ENCODE data around the gene TMEM52B. TPM values are rescaled to one million over a fixed set of nuclear protein-coding genes. Genes with fewer than 3 reads are reported as not detected.

Gene TMEM52B
- total and polyA plus RNA-seq, 9 of the 15 experiments (the other 6 are each of a cell fraction or from before 2014, with no cell fraction given) = not detected

- POLR2A ChIA-PET = no interaction called here
- H3K27ac ChIP-seq (ENCODE audit: extremely low read depth, low read depth, low read length) = no peak overlapping the region
- ATAC-seq (no peak), FAIRE-seq (no peak), DNase-seq (ENCODE audit: extremely low read depth in 1 of 4, low spot score in 3 of 4) (no peak)
- no TSS peak for BruUV-seq (replicated peaks)
- H3K4me3 ChIP-seq = no peak overlapping the region
- H3K9ac ChIP-seq (ENCODE audit: insufficient read depth in 1 of 2, low read depth in 2 of 2, low read length in 2 of 2) = no peak overlapping the region
- H3K27me3 ChIP-seq (ENCODE audit: control insufficient read depth in 2 of 2, insufficient read depth in 2 of 2, low read length in 2 of 2) = no peaks in the 10 kb centered on the region
- no peaks in the 10 kb centered on the region for H3K4me1 ChIP-seq (replicated peaks in 1 of 2; ENCODE audit: control insufficient read depth in 2 of 2, insufficient read depth in 2 of 2, low read length in 2 of 2)
- intact Hi-C loops (cut with micrococcal nuclease) (loop anchor here (2.0 to 10.0 kb wide), 3 partner anchors 100 to 520 kb away; no protein-coding TSS in a partner anchor), in situ Hi-C loops (cut with MboI) (loop anchor here (10.0 to 25.0 kb wide), 3 partner anchors 90 to 978 kb away; no protein-coding TSS in a partner anchor)
- no peaks in the 10 kb centered on the region for H3K9me1 ChIP-seq (ENCODE audit: control insufficient read depth, insufficient read depth, low read length)
- no peaks in the 10 kb centered on the region for H3K79me2 ChIP-seq (ENCODE audit: control insufficient read depth, insufficient read depth, low read length)
- CTCF ChIA-PET (ENCODE audit: low intra/inter-chr PET ratio) = interaction anchor here (2.3 kb wide), 1 partner anchor 328 kb away, joined by 14 read pairs; no protein-coding TSS in a partner anchor
- no peaks in the 10 kb centered on the region for H3K36me3 ChIP-seq (ENCODE audit: control insufficient read depth, insufficient read depth, low read length)
- no peak overlapping the region for H3K4me2 ChIP-seq (ENCODE audit: insufficient read depth, low read length)
- no peaks in the 10 kb centered on the region for H3K9me3 ChIP-seq (replicated peaks; ENCODE audit: control insufficient read depth, insufficient read depth, low read depth, low read length)
- no peaks in the 10 kb centered on the region for H4K20me1 ChIP-seq (replicated peaks; ENCODE audit: control insufficient read depth, insufficient read depth, low read length)
- H2AFZ ChIP-seq (ENCODE audit: low read depth, low read length) = no peak overlapping the region
- TF ChIP-seq ZNF699 (CRISPR knock-in tag; IDR thresholded peaks at IDR 0.05; ENCODE audit: insufficient replicate concordance) (no peak), HDAC2 (IDR thresholded peaks at IDR 0.05) (no peak), MLX (CRISPR knock-in tag; conservative IDR thresholded peaks at IDR 0.05) (no peak), ZNF79 (CRISPR knock-in tag; IDR thresholded peaks at IDR 0.05; ENCODE audit: low read depth) (no peak), ZNF518B (CRISPR knock-in tag; IDR thresholded peaks at IDR 0.05) (no peak), CBFA2T3 (IDR thresholded peaks at IDR 0.05) (no peak), CEBPB (tag; IDR thresholded peaks at IDR 0.05) (no peak), CHD4 (IDR thresholded peaks at IDR 0.05; ENCODE audit: insufficient read depth, insufficient replicate concordance, low read depth, low read length, poor library complexity, severe bottlenecking) (no peak), YY1 (IDR thresholded peaks at IDR 0.05; ENCODE audit: borderline replicate concordance in 1 of 3, control insufficient read depth in 1 of 3, extremely low read depth in 1 of 3, insufficient read depth in 3 of 3, insufficient read length in 1 of 3, insufficient replicate concordance in 2 of 3, low read depth in 1 of 3, low read length in 2 of 3) (no peak), ZBTB43 (CRISPR knock-in tag; IDR thresholded peaks at IDR 0.05) (no peak), SIN3A (IDR thresholded peaks at IDR 0.05; ENCODE audit: borderline replicate concordance in 2 of 2, control insufficient read depth in 1 of 2, low read depth in 2 of 2, low read length in 2 of 2) (no peak), MXD1 (CRISPR knock-in tag; IDR thresholded peaks at IDR 0.05; ENCODE audit: borderline replicate concordance, poor library complexity, severe bottlenecking) (no peak), PHB (CRISPR knock-in tag; IDR thresholded peaks at IDR 0.05) (no peak), EP300 (IDR thresholded peaks at IDR 0.05; ENCODE audit: low read length) (no peak), SMAD1 (IDR thresholded peaks at IDR 0.05; ENCODE audit: low read depth, low read length, partially characterized antibody) (no peak), NFXL1 (CRISPR knock-in tag; IDR thresholded peaks at IDR 0.05) (no peak)
Observed at GRCh38 chr12:10234562-10234961, 55.7 kb downstream of the TMEM52B start.

All from K562 (cell line).